GM21360 (cell line): ENCODE measurements around the gene PRAME.
"Not testable (repeated sequence)": the region's sequence is repeated elsewhere in the genome, so short reads cannot be mapped to it uniquely, and the experiment has no call there.

ENCODE experiments used
- ATAC-seq: cut with Tn5 transposase; IDR thresholded peaks from one replicate; pipeline ENCODE4 v1.9.1; 2021; ENCODE audit warnings: mild to moderate bottlenecking, moderate library complexity; ENCODE audit not compliant: unreplicated experiment

Gene PRAME

DNA sequence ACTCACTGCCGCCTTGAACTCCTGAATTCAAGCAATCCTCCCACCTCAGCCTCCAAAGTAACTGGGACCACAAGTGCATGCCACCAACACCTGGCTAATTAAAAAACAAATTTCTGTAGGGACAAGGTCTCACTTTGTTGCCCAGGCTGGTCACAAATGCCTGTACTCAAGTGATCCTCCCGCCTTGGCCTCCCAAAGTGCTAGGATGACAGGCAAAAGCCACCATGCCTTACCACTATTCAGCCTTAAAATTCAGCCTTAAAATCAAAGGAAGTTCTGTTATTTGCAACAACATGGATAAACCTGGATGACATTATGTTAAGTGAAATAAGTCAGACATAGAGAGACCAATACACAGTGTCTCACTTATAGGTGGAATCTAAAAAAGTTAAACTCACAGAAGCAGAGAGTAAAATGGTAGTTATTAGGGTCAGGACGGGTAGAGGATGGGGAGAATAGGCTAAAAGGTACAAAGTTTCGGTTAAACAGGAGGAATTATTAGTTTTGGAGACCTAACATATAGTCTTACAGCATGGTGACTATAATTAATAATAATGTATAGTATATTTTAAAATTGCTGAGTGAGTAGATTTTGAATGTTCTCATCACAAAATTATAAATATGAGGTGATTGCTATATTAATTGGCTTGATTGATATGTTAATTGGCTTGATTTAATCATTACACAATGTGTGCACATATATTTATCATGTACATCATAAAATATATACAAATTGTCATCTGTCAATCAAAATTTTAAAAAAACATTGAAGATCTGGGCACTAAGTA lies 32.7 kb downstream of the PRAME start:
- no peak for ATAC-seq

- no peak for ATAC-seq
These were observed 35.6 kb downstream of the PRAME start for GRCh38 chr22:22523494-22523893.

DNA sequence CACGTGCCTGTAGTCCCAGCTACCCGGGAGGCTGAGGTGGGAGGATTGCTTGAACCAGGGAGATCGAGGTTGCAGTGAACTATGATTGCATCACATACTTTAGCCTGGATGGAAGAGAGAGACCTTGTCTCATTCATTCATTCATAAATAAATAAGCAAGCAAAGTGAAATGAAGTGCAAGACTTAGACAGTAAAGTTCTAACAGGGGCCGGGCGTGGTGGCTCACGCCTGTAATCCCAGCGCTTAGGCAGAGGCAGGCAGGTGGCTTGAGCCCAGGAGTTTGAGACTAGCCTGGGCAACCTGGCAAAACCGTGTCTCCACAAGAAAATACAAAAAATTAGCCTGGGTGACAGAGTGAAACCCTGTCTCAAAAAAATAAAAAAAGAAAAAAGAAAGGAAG lies 37.4 kb downstream of the PRAME start:
- ATAC-seq, result no peak

DNA sequence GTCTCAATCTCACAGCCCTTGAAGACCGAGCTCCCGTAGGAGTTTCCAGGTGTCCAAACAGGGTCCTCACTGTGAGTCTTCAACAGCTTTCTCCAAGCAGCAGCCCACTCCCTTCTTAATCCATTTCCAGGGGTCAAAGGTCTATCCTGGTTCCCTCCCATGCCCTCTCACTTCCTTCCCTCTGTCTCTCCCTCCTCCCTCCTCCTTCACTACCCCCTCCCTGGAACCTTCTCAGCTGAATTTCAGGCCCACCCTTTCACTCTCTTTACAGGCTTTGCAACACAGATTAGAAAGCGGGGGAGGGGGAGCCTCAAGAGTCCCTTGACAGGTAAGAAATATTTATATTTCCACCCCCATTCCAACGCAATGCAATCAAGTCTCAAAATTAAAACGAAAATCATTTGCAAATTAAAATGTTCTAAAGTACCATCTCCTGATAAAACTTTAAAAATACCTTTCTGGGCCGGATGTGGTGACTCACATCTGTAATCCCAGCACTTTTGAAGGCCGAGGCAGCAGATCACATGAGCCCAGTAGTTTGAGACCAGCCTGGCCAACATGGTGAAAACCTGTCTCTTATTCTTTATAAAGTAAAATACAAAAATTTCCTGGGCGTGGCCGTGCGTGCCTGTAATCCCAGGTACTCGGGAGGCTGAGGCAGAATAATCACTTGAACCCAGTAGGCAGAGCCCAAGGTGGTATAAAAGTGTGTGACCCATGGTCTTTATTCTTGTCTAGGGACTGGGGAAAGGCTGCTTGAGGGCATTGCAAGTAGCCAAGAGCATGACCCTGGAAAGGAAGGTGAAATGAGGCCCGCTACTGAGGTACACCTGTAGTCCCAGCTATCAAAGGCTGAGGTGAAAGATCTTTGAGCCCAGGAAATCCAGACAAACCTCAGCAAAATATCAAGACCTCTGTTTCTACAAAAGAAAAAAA lies 38.1 kb downstream of the PRAME start:
- ATAC-seq, result no peak

DNA sequence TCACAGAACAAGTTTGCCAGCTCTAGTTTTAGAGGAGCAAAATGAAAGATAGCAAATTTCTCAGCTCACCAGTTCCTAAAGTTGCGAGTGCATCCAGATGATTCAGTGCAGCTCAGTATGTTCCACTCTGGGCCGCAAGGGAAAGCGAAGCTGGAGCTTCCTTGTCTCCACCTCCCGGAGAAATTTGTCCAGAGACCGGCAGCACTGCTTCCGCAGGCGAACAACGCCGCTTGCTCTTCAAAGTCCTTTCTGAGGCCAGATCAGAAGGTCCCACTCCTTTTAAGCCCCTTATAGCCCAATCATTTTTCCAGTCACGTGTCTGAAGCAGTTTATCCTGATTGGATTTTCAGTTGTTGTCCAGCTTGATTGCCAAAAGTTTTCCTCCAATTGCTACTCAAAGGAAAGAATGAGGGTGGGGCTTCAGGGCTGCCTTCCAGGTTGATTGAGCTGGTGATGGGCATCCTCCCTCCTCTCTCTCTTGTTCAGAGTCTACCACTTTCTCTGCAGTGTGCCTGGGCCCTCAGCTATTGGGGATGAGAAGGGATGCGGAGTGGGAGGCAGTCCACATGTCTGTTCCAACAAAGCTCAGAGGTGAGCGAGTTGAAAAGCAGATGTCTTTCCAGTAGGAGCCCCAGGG lies 38.9 kb downstream of the PRAME start, which contains the start of gene ZNF280A:
Gene ZNF280A (minus strand): TSS at position 251 of the 637 bp plus-strand sequence. CDS start 4,640 bp downstream, outside the sequence.
- no peak for ATAC-seq

DNA sequence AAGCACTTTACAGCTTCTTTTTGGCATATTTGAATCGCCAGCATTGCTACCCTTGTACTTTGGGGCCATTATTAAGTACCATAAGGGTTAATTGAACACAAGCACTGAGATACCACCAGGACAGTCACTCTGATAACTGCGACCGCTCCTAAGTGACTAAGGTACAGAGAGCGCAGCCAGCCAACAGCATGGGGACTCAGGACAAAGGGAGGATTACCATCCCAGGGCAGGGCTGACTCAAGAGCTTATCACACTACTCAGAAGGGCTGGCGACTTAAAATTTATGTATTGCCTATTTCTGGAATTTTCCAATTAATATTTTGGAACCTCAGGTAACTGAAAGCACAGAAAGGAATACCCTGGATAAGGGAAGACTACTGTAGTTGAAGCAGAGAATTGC lies 39.5 kb downstream of the PRAME start:
- ATAC-seq, result no peak

DNA sequence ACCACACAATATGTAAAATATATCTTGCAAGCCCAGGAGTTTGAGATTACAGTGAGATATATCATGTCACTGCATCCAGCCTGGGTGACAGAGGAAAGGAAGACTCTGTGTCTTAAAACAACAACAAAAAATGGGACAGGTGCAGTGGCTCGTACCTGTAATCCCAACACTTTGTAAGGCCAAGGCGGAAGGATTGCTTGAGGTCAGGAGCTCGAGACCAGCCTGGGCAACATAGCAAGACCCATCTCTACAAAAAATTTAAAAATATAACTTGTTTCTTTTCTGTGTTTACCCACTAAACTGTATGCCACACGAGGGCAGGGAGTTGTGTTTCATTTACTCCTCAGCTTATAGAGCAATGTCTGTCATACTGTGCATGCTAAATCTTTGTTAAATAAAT lies 42.1 kb downstream of the PRAME start:
- no peak for ATAC-seq

DNA sequence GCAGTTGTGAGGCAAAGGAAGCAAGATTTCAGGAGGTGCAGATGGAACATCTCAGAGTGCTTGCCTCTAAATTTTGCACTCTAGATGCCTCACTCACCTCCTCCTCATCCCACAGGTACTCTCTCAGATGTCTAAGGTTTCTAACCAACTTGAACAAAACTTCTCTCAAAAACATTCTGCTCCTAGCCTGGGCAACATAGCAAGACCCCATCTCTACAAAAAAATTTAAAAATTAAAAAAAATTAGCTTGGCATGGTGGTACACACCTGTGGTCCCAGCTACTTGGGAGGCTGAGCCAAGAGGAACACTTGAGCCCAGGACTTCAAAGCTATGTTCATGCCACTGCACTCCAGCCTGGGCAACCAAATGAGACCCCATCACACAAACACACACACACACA lies 43.2 kb downstream of the PRAME start:
- no peak for ATAC-seq

GRCh38 chr22:22514431-22514830 lies 44.6 kb downstream of the PRAME start:
- not testable (repeated sequence) for ATAC-seq

GRCh38 chr22:22513619-22514018 lies 45.4 kb downstream of the PRAME start:
- no peak for ATAC-seq

DNA sequence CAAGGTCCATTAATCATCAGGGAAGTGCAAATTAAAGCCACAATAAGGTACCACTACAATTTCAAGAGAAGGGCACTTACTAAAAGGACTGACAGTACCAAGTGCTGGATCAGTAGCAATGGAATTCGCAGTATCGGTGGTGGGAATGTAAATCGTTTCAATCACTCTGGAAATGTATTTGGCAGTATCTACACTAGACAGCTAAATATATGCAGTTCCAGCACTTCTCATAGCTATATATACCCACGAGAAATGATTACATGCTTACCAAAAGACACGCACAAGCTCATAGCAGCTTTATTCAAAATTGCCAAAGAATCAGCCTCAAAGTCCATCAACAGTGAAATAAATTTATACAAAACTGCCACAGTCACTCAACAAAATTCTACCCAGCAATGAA lies 46.1 kb downstream of the PRAME start:
- ATAC-seq, result no peak

DNA sequence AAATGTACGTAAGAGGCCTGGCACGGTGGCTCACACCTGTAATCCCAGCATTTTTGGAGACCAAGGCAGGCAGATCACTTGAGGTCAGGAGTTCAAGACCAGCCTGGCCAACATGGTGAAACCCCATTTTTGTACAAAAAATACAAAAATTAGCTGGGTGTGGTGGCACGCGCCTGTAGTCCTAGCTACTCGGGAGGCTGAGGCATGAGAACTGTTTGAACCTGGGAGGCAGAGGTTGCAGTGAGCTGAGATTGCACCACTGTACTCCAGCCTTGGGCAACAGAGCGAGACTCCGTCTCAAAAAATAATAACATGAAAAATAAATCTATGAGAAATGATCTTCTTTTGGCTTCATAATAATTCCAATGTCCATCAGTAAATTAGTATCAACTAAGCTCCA lies 48.2 kb downstream of the PRAME start:
- not testable (repeated sequence) for ATAC-seq

DNA sequence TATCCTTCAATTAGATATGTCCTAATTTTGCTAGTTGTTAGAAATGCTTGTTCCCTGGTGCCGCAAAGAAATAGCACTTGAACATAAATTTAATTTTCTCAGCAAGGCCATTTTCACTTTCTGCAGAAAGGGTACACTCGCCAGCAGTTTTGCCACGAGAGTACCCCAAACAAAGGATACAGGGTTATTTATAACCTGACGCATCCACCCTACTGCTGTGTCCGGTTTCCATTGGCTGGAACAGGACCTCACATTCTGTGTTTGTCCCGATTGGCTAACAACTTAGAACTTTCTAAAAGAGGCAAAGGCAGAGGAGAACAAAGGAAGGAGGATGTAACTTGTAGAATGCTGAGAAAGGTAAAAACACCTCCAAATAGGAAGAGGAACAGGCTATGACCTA lies 49.2 kb downstream of the PRAME start:
- not testable (repeated sequence) for ATAC-seq

DNA sequence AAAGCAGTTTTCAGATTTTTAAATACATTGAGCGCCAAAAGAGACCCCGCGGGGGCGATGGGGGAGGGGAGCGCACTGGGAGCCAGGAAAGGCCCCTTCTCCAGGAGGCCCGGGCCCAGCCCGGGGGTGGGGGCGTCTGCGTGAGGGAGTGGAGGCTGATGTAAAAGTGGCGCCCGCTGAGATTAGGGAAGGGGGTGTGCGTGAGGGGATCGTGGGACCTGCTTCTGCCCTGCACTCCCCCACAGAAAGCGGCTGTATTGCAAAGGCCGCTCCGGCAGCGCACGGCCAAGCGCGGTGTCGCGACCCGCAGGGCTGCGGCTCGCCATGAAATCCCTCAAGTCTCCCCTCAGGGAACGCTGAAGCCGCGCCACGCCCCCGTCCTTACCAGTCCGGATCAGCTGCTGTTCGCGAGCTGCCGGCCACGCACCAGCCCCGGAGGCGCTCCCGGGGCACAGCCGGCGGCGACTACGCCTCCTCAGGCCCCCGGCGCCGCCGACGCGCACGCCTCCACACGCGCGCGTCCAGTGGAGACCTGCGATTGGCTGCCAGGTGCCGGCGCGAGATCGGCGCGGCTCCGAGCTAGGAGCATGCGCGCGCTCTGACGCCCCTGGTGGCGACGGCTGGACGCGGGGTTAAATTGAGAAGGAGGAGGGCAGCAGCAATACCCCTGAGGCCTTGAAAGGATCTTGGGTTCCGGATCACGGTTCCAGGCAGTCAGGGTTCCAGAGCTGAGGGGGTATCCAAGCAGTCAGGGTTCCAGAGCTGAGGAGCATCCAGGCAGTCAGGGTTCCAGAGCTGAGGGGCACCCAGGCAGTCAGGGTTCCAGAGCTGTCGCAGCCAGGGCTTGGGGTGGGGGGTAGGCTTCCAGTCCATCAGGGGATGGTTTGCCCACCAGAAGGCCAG lies 50.5 kb downstream of the PRAME start, which contains the start of gene ZNF280B:
Gene ZNF280B (minus strand): TSS at position 469 of the 903 bp plus-strand sequence. CDS start 19,344 bp downstream, outside the sequence.
- peak; percentile 87 for ATAC-seq

GRCh38 chr22:22507743-22508273 lies 51.3 kb downstream of the PRAME start:
- no peak for ATAC-seq

- no peak for ATAC-seq
These were observed 52.3 kb downstream of the PRAME start for GRCh38 chr22:22506736-22507135.

DNA sequence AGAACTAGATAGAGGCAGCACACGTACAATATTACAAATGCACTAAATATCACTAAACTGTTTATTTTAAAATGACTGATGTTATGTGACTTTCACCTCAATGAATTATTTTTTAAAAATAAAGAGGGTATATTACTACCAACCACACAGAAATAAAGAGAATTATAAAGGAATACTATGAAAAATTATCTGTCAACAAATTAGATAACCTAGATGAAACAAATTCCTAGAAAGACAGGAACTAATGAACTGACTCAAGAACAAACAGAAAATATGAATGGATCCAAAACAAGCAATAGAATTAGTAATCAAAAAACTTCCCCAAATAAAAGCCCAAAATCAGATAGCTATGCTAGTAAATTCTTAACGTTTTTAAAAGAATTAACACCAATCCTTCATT lies 60.8 kb downstream of the PRAME start:
- no peak for ATAC-seq
